Measurements from ENCODE around the gene SLC22A1. TPM values are rescaled to one million over a fixed set of nuclear protein-coding genes. Genes with fewer than 3 reads are reported as not detected.

Gene SLC22A1
- total RNA-seq, 1 donor, result 0.72 TPM

DNA sequence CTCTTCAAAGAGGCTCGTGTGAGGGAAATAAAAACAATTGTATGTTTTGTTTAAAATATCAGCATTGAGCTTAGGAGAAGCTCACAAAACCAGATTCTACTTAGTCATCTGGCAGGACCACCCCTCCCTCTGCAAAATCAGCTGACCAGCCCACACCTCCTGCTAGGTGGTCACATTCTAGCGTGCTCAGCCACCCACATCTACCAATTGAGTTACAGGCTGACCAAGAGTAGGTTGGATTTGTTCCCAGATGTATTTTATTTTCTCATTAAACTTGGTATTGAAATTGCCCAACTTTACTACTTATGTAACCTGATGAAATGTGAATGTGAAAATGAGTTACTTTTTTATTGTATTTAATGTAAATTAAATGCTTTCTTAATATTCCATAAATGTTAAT is 80.8 kb downstream of the SLC22A1 start:
- TF ChIP-seq, protein P1, sequence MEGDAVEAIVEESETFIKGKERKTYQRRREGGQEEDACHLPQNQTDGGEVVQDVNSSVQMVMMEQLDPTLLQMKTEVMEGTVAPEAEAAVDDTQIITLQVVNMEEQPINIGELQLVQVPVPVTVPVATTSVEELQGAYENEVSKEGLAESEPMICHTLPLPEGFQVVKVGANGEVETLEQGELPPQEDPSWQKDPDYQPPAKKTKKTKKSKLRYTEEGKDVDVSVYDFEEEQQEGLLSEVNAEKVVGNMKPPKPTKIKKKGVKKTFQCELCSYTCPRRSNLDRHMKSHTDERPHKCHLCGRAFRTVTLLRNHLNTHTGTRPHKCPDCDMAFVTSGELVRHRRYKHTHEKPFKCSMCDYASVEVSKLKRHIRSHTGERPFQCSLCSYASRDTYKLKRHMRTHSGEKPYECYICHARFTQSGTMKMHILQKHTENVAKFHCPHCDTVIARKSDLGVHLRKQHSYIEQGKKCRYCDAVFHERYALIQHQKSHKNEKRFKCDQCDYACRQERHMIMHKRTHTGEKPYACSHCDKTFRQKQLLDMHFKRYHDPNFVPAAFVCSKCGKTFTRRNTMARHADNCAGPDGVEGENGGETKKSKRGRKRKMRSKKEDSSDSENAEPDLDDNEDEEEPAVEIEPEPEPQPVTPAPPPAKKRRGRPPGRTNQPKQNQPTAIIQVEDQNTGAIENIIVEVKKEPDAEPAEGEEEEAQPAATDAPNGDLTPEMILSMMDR (IDR thresholded peaks at IDR 0.05; ENCODE audit: extremely low read depth, low read depth, low read length), result no peak

GRCh38 chr6:160203076-160203475 is 81.5 kb downstream of the SLC22A1 start:
- no peak overlapping the region for H3K4me2 ChIP-seq (ENCODE audit: insufficient read depth, low read length)
- H4K20me1 ChIP-seq (ENCODE audit: insufficient read depth, low read length), result no peaks in the 10 kb centered on the region
- no peak overlapping the region for H2AFZ ChIP-seq (ENCODE audit: low read length)
- no peak overlapping the region for H3K4me3 ChIP-seq (ENCODE audit: insufficient read depth, low read length)
- no peaks in the 10 kb centered on the region for H3K79me2 ChIP-seq (ENCODE audit: insufficient read depth, low read length)
- TF ChIP-seq, protein P1 (IDR thresholded peaks at IDR 0.05; ENCODE audit: extremely low read depth, low read depth, low read length), result no peak
- H3K4me1 ChIP-seq (ENCODE audit: insufficient read depth, low read length), result peaks cover 17% of the 10 kb centered on the region
- DNase-seq (ENCODE audit: insufficient read length, low spot score, missing footprints), result no peak
- no peaks in the 10 kb centered on the region for H3K9me3 ChIP-seq (ENCODE audit: low read depth, low read length)
- H3K27me3 ChIP-seq (ENCODE audit: insufficient read depth, low read length), result no peaks in the 10 kb centered on the region
- H3K27ac ChIP-seq (ENCODE audit: low read depth, low read length), result no peak overlapping the region
- H3K36me3 ChIP-seq (ENCODE audit: insufficient read depth, low read length), result no peaks in the 10 kb centered on the region

More for the DNA sequence above, 80.8 kb downstream of the SLC22A1 start:
- no peak for DNase-seq (ENCODE audit: insufficient read length, low spot score, missing footprints)
- H3K36me3 ChIP-seq (ENCODE audit: insufficient read depth, low read length), result no peaks in the 10 kb centered on the region
- H3K27ac ChIP-seq (ENCODE audit: low read depth, low read length), result no peak overlapping the region
- no peaks in the 10 kb centered on the region for H3K79me2 ChIP-seq (ENCODE audit: insufficient read depth, low read length)
- H3K4me1 ChIP-seq (ENCODE audit: insufficient read depth, low read length), result peaks cover 17% of the 10 kb centered on the region
- H3K4me2 ChIP-seq (ENCODE audit: insufficient read depth, low read length), result no peak overlapping the region
- no peaks in the 10 kb centered on the region for H3K9me3 ChIP-seq (ENCODE audit: low read depth, low read length)
- no peaks in the 10 kb centered on the region for H3K27me3 ChIP-seq (ENCODE audit: insufficient read depth, low read length)
- H3K4me3 ChIP-seq (ENCODE audit: insufficient read depth, low read length), result no peak overlapping the region
- no peak overlapping the region for H2AFZ ChIP-seq (ENCODE audit: low read length)
- H4K20me1 ChIP-seq (ENCODE audit: insufficient read depth, low read length), result no peaks in the 10 kb centered on the region

GRCh38 chr6:160203522-160203921 is 81.9 kb downstream of the SLC22A1 start:
- Histone ChIP-seq H3K27ac (ENCODE audit: low read depth, low read length) (no peak overlapping the region), H3K4me2 (ENCODE audit: insufficient read depth, low read length) (no peak overlapping the region), H3K4me1 (ENCODE audit: insufficient read depth, low read length) (peaks cover 15% of the 10 kb centered on the region), H3K36me3 (ENCODE audit: insufficient read depth, low read length) (no peaks in the 10 kb centered on the region), H3K79me2 (ENCODE audit: insufficient read depth, low read length) (no peaks in the 10 kb centered on the region), H3K27me3 (ENCODE audit: insufficient read depth, low read length) (no peaks in the 10 kb centered on the region), H3K4me3 (ENCODE audit: insufficient read depth, low read length) (no peak overlapping the region), H4K20me1 (ENCODE audit: insufficient read depth, low read length) (no peaks in the 10 kb centered on the region), H3K9me3 (ENCODE audit: low read depth, low read length) (no peaks in the 10 kb centered on the region), H2AFZ (ENCODE audit: low read length) (no peak overlapping the region)
- TF ChIP-seq, protein P1 (IDR thresholded peaks at IDR 0.05; ENCODE audit: extremely low read depth, low read depth, low read length), result no peak
- no peak for DNase-seq (ENCODE audit: insufficient read length, low spot score, missing footprints)

GRCh38 chr6:160203953-160204352 is 82.3 kb downstream of the SLC22A1 start:
- no peak overlapping the region for H3K4me3 ChIP-seq (ENCODE audit: insufficient read depth, low read length)
- H2AFZ ChIP-seq (ENCODE audit: low read length), result no peak overlapping the region
- no peaks in the 10 kb centered on the region for H3K27me3 ChIP-seq (ENCODE audit: insufficient read depth, low read length)
- no peaks in the 10 kb centered on the region for H3K36me3 ChIP-seq (ENCODE audit: insufficient read depth, low read length)
- DNase-seq (ENCODE audit: insufficient read length, low spot score, missing footprints), result no peak
- no peak overlapping the region for H3K27ac ChIP-seq (ENCODE audit: low read depth, low read length)
- H3K4me2 ChIP-seq (ENCODE audit: insufficient read depth, low read length), result no peak overlapping the region
- H3K9me3 ChIP-seq (ENCODE audit: low read depth, low read length), result no peaks in the 10 kb centered on the region
- no peaks in the 10 kb centered on the region for H3K79me2 ChIP-seq (ENCODE audit: insufficient read depth, low read length)
- peaks cover 13% of the 10 kb centered on the region for H3K4me1 ChIP-seq (ENCODE audit: insufficient read depth, low read length)
- TF ChIP-seq, protein P1 (IDR thresholded peaks at IDR 0.05; ENCODE audit: extremely low read depth, low read depth, low read length), result no peak
- H4K20me1 ChIP-seq (ENCODE audit: insufficient read depth, low read length), result no peaks in the 10 kb centered on the region
